Psoas muscle (tissue), 8 donors: ENCODE data around the gene NAXE. TPM values are rescaled to one million over a fixed set of nuclear protein-coding genes. Genes with fewer than 3 reads are reported as not detected.
"Not testable (repeated sequence)": the region's sequence is repeated elsewhere in the genome, so short reads cannot be mapped to it uniquely, and the experiment has no call there.

Experiments
- ATAC-seq, 4 donors: fragments of 200-7000 bp; cut with Tn5 transposase; one replicate each; pipeline ENCODE4 v1.9.1; 2020; ENCODE audit warnings: moderate library complexity in 3 of 4, mild to moderate bottlenecking in 2 of 4
- DNase-seq, 2 donors: peaks; one replicate each; pipeline ENCODE4 v3.0.0-alpha.2; 2020
- H3K27ac ChIP-seq: fragments of 200-600 bp; one replicate; pipeline ENCODE4 v1.8.0; 2022
- H3K27me3 ChIP-seq, 3 donors: fragments of 200-600 bp in 1 of 3; one replicate each; pipeline versions ENCODE4 v1.6.1 to v1.8.0; 2013 to 2022; ENCODE audit warnings: low read length in 2 of 3, mild to moderate bottlenecking in 2 of 3, moderate library complexity in 1 of 3; ENCODE audit not compliant: insufficient read depth in 3 of 3
- H3K36me3 ChIP-seq, 2 donors: fragments of 200-600 bp in 1 of 2; one replicate each; pipeline versions ENCODE4 v1.6.1 to v1.8.0; 2013 to 2022; ENCODE audit warnings: low read depth in 1 of 2, mild to moderate bottlenecking in 1 of 2, moderate library complexity in 1 of 2; ENCODE audit not compliant: insufficient read depth in 1 of 2
- H3K4me1 ChIP-seq: fragments of 200-600 bp; one replicate; pipeline ENCODE4 v1.8.0; 2022
- H3K4me3 ChIP-seq: fragments of 200-600 bp; one replicate; pipeline ENCODE4 v1.8.0; 2022; ENCODE audit warnings: mild to moderate bottlenecking
- H3K9me3 ChIP-seq: fragments of 200-600 bp; one replicate; pipeline ENCODE4 v1.8.0; 2022
- WGBS, 3 donors: extraction: QIAGEN DNeasy Blood & Tissue Kit; methylation state at CpG; one replicate each; pipeline versions ENCODE4 v1.1.6 to v1.1.7; 2013; 5-methylcytosine and 5-hydroxymethylcytosine counted together
- intact Hi-C, 2 donors: fragments of 100-400 bp; cut with DNase I; formaldehyde crosslinking; loops; one replicate each; pipeline versions ENCODE4 v1.11.0 to v1.14.2; 2022
- polyA plus RNA-seq, 3 donors: library from polyadenylated mRNA; stranded (reverse); fragments of 200-250 nt; gene quantifications; one replicate each; pipeline ENCODE4 v1.2.3, GENCODE V29; 2013
- total RNA-seq, 4 donors: library from RNA; stranded (reverse); fragmentation: NEBNext Ultra II Directional in 2 of 4; extraction: Animal tissue kit (Norgen Biotek cat#: 25700) in 2 of 4; gene quantifications; one replicate each; pipeline versions ENCODE4 v1.2.1 to v1.2.4, GENCODE V29; 2021 to 2023
- TF ChIP-seq, protein P1 (sequence below): fragments of 200-600 bp; IDR thresholded peaks from one replicate; pipeline ENCODE4 v1.8.0; 2022; ENCODE audit warnings: antibody characterized with exemption
- donor health status: healthy with polysubstance abuse.
- donor health status: DM: no; HTN: no; CAD: no; lungs with moderate emphysema.
- donor health status: Bipolar disorder and iron deficiency.
- donor health status: healthy.
- donor health status: DM: yes; HTN: yes; CAD: no.
- donor health status: DM: no; HTN: no; CAD: no.
- donor health status: DM: no; HTN: no; CAD: no.
- donor health status: DM: yes; HTN: yes; CAD: no.

NAXE gene
- total and polyA plus RNA-seq, 7 donors = 44.3 to 77.5 (median 67.5) TPM

DNA sequence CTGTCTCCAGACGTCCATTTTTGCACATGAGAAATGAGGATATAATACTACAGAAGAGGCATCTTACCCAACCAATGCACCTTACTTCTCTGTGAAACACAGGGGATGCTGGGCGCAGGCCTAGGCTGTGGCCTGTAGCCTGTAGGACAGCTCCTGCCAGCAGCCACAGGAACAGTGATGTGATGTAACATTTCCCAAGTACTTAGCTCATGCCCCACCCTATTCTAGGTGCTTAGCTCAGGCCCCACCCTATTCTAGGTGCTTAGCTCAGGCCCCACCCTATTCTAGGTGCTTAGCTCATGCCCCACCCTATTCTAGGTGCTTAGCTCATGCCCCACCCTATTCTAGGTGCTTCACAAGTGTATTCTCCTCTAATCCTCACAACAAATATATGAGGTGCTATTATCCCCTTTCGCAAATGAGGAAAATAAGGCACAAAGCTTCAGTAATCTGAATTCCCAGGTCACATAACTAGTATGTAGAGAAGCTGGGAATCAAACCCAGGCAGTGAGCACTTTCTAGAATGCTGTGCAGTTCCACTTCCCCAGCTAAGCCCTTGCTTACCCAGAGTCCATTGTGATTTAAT, 4.6 kb upstream of the NAXE start:
- no peak overlapping the region for H3K27ac ChIP-seq
- no peak for ATAC-seq
- H3K27me3 ChIP-seq = no peaks in the 10 kb centered on the region
- no peaks in the 10 kb centered on the region for H3K36me3 ChIP-seq
- DNase-seq = no peak
- H3K4me1 ChIP-seq = peaks cover 9% of the 10 kb centered on the region
- 92 to 98% (median 95%) methylated on average over 3 of the region's 3 CpGs for WGBS, 3 donors
- no peak overlapping the region for H3K4me3 ChIP-seq
- H3K9me3 ChIP-seq = no peaks in the 10 kb centered on the region
- intact Hi-C loops = no loop called here
- TF ChIP-seq, protein P1, sequence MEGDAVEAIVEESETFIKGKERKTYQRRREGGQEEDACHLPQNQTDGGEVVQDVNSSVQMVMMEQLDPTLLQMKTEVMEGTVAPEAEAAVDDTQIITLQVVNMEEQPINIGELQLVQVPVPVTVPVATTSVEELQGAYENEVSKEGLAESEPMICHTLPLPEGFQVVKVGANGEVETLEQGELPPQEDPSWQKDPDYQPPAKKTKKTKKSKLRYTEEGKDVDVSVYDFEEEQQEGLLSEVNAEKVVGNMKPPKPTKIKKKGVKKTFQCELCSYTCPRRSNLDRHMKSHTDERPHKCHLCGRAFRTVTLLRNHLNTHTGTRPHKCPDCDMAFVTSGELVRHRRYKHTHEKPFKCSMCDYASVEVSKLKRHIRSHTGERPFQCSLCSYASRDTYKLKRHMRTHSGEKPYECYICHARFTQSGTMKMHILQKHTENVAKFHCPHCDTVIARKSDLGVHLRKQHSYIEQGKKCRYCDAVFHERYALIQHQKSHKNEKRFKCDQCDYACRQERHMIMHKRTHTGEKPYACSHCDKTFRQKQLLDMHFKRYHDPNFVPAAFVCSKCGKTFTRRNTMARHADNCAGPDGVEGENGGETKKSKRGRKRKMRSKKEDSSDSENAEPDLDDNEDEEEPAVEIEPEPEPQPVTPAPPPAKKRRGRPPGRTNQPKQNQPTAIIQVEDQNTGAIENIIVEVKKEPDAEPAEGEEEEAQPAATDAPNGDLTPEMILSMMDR = no peak

DNA sequence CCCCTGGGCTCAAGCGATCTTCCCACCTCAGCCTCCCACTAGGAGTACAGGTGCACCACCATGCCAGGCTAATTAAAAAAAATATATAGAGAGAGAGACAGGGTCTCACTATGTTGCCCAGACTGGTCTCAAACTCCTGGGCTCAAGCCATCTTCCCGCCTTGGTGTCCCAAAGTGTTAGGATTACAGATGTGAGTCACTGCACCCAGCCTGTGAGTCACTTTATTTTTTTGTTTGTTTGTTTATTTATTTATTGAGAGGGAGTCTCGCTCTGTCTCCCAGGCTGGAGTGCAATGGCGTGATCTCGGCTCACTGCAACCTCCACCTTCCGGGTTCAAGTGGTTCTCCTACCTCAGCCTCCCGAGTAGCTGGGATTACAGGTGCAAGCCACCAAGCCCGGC, 3.6 kb upstream of the NAXE start:
- H3K27me3 ChIP-seq, ATAC-seq, H3K9me3 ChIP-seq, DNase-seq, H3K4me3 ChIP-seq, H3K27ac ChIP-seq, intact Hi-C loops, H3K36me3 ChIP-seq: not testable (repeated sequence)
- 81 to 87% (median 84%) methylated on average over 8 of the region's 8 CpGs for WGBS, 3 donors
- H3K4me1 ChIP-seq = peaks cover 15% of the 10 kb centered on the region

DNA sequence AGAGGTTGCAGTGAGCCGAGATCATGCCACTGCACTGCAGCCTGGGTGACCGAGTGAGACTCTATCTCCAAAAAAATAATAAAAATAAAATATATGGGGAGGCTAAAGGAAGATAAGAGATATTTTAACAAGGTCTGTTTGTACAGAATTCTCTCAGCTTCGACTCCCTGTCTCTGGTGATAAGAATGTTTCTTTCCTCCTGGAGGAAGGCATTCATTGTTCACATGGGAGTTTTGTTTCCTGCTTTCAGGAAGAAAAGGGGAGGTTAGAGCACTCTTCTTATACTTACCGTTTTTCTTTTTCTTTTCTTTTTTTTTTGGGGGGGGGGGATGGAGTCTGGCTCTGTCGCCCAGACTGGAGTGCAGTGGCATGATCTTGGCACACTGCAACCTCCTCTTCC, 2.0 kb upstream of the NAXE start:
- no peak for DNase-seq
- intact Hi-C loops = no loop called here
- TF ChIP-seq, protein P1 = no peak
- Histone ChIP-seq H3K9me3 (no peaks in the 10 kb centered on the region), H3K27me3 (no peaks in the 10 kb centered on the region), H3K27ac (no peak overlapping the region), H3K4me3 (no peak overlapping the region), H3K4me1 (peaks cover 12% of the 10 kb centered on the region), H3K36me3 (peaks cover 5 to 22% of the 10 kb centered on the region in 2 donors)
- 58 to 64% (median 62%) methylated on average over 5 of the region's 5 CpGs for WGBS, 3 donors
- ATAC-seq = no peak

DNA sequence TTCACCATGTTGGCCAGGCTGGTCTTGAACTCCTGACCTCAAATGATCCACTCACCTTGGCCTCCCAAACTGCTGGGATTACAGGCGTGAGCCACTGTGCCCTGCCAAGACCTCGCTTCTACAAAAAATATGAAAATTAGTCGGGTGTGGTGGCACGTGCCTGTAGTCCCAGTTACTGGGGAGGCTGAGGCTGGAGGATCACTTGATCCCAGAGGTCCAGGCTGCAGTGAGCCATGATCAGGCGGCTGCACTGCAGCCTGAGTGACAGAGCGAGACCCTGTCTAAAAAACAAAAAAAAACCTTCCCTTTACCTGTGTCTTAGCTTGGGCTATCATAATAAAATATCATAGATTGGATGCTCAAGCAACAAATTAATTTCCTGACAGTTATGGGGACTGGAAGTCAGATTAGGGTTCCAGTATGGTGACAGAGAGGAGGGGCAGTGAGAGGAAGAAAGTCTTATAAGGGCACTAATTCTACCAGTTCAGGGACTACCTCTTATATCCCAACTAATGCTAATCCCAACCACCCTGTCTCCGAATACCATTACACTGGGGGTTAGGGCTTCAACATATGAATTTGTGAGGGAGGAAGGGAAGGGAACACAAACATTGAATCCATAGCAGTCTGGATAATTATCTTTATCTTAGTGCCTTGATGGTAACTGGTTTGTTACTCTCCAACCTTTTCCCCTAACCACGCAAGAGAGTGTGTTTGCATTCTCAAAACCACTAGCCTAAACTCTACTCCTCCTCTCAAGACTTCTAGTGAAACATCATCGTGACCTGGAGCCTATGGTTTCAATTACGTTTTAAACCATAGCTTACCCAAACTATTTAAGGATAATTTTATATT, 1.0 kb upstream of the NAXE start:
- no peaks in the 10 kb centered on the region for H3K27me3 ChIP-seq
- intact Hi-C loops = no loop called here
- WGBS, 3 donors = 83 to 85% (median 83%) methylated on average over 10 of the region's 10 CpGs

DNA sequence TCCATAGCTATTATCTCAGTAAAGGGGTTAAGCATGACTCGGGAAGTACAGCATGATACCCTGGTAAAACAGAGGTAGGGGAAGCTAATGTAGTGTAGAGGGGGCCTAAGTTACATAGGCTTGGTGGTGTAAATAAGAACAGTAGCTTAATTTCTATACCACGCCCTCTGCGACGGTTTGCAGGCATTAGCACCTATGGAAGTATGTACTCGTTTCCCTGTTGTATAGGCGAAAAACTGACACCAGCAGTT, 470 bp upstream of the NAXE start:
- H3K27ac ChIP-seq = peak overlapping the region; percentile 92
- intact Hi-C loops = no loop called here

More for the DNA sequence above, 1.0 kb upstream of the NAXE start:
- Histone ChIP-seq H3K4me3 (peak overlapping the region; percentile 83), H3K36me3 (peaks cover 9 to 32% of the 10 kb centered on the region in 2 donors), H3K4me1 (peaks cover 12% of the 10 kb centered on the region), H3K9me3 (no peaks in the 10 kb centered on the region), H3K27ac (peak overlapping the region; percentile 92)
- TF ChIP-seq, protein P1 = no peak
- DNase-seq (no peak), ATAC-seq (no peak)

More for the DNA sequence above, 470 bp upstream of the NAXE start:
- TF ChIP-seq, protein P1 = no peak
- peak overlapping the region; percentile 83 for H3K4me3 ChIP-seq
- H3K27me3 ChIP-seq = no peaks in the 10 kb centered on the region
- 20 to 26% (median 20%) methylated on average over 6 of the region's 6 CpGs for WGBS, 3 donors
- ATAC-seq (peak in 1 of 4 donors; percentile 11), DNase-seq (no peak)
- H3K4me1 ChIP-seq = peaks cover 12% of the 10 kb centered on the region
- peaks cover 9 to 37% of the 10 kb centered on the region in 2 donors for H3K36me3 ChIP-seq
- no peaks in the 10 kb centered on the region for H3K9me3 ChIP-seq
